ENCODE results near the gene TBX4. TPM values are rescaled to one million over a fixed set of nuclear protein-coding genes. Genes with fewer than 3 reads are reported as not detected.

Gene TBX4
- total RNA-seq, 1 experiment from 2014 or later: not detected

DNA sequence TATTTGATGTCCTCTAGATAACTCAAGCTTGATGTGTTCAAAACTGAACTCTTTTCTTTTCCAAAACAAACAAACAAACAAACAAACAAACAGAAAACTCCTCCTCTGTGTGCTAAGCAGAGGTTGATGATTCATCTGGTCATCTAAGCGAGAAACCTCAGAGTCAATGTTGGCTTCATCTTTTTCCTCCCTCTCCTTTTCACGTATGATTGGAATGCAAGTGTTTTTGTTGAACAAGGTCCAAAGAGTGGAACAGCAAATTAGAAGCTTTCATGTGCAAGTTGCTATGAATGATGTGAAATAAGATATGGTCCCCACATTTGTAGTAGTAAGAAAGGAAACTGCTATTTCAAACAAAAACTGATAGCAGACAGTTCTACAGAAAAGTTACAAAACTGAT is 52.5 kb downstream of the TBX4 start:
- H3T11ph ChIP-seq (ENCODE audit: low read length): no peak overlapping the region
- TF ChIP-seq, protein P1, sequence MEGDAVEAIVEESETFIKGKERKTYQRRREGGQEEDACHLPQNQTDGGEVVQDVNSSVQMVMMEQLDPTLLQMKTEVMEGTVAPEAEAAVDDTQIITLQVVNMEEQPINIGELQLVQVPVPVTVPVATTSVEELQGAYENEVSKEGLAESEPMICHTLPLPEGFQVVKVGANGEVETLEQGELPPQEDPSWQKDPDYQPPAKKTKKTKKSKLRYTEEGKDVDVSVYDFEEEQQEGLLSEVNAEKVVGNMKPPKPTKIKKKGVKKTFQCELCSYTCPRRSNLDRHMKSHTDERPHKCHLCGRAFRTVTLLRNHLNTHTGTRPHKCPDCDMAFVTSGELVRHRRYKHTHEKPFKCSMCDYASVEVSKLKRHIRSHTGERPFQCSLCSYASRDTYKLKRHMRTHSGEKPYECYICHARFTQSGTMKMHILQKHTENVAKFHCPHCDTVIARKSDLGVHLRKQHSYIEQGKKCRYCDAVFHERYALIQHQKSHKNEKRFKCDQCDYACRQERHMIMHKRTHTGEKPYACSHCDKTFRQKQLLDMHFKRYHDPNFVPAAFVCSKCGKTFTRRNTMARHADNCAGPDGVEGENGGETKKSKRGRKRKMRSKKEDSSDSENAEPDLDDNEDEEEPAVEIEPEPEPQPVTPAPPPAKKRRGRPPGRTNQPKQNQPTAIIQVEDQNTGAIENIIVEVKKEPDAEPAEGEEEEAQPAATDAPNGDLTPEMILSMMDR (conservative IDR thresholded peaks at IDR 0.05): no peak
- no peak overlapping the region for H3K27ac ChIP-seq (ENCODE audit: insufficient read length, low read depth, low read length)
- H3K9ac ChIP-seq (ENCODE audit: extremely low read depth, insufficient read length, low read length): no peak overlapping the region
- H3K27me3 ChIP-seq (ENCODE audit: insufficient read depth, low read length): no peaks in the 10 kb centered on the region
- no peak overlapping the region for H3K23ac ChIP-seq (ENCODE audit: insufficient read length, low read depth, low read length)
- H2BK12ac ChIP-seq (ENCODE audit: insufficient read length, low read depth, low read length): no peak overlapping the region
- Mint-ChIP-seq H3K9me3 (no peaks in the 10 kb centered on the region), H3K4me1 (peaks cover 0 to 5% of the 10 kb centered on the region in 2 experiments; a peak in 1 of 4 replicates), H3K36me3 (ENCODE audit: insufficient read depth in 1 of 3, low read depth in 3 of 3) (no peaks in the 10 kb centered on the region), H3K27ac (no peak overlapping the region), H3K4me3 (no peak overlapping the region), H3K27me3 (ENCODE audit: low read depth) (peaks cover 3% of the 10 kb centered on the region)
- no peaks in the 10 kb centered on the region for H3K9me3 ChIP-seq (ENCODE audit: control insufficient read depth, low read depth, low read length)
- H2BK20ac ChIP-seq (ENCODE audit: low read depth, low read length, poor library complexity, severe bottlenecking): no peak overlapping the region
- no peak overlapping the region for H2AFZ ChIP-seq (ENCODE audit: low read length)
- WGBS (ENCODE audit: extremely low coverage, insufficient read length, low lambda C conversion rate): no CpG with 5 or more reads among the region's 2 CpGs
- H4K20me1 ChIP-seq (ENCODE audit: control insufficient read depth, insufficient read depth, insufficient read length): no peaks in the 10 kb centered on the region
- no peak overlapping the region for H3K18ac ChIP-seq (ENCODE audit: insufficient read length, low read depth, low read length)
- H3K23me2 ChIP-seq (ENCODE audit: insufficient read length, low read depth, low read length, poor library complexity, severe bottlenecking): no peaks in the 10 kb centered on the region
- H3K4ac ChIP-seq (ENCODE audit: low read depth, low read length): no peak overlapping the region
- no peak overlapping the region for H3K14ac ChIP-seq (ENCODE audit: insufficient read depth, low read length)
- H3K79me1 ChIP-seq (ENCODE audit: insufficient read depth, low read depth, low read length, poor library complexity, severe bottlenecking): no peaks in the 10 kb centered on the region
- no peak overlapping the region for H2BK120ac ChIP-seq (ENCODE audit: low read depth, low read length, poor library complexity, severe bottlenecking)
- no peak overlapping the region for H2AK5ac ChIP-seq (ENCODE audit: insufficient read length, low read length)
- H4K91ac ChIP-seq (ENCODE audit: insufficient read length, low read depth, low read length): no peak overlapping the region
- H3K79me2 ChIP-seq (ENCODE audit: insufficient read depth, low read length): no peaks in the 10 kb centered on the region
- H3K56ac ChIP-seq (ENCODE audit: insufficient read length, low read depth, low read length): no peak overlapping the region
- H2BK15ac ChIP-seq (ENCODE audit: low read depth, low read length): no peak overlapping the region
- no peak overlapping the region for H4K5ac ChIP-seq (ENCODE audit: insufficient read length, low read depth, low read length)
- DNase-seq: no peak
- no peaks in the 10 kb centered on the region for H3K4me1 ChIP-seq (ENCODE audit: insufficient read depth, low read length)
- no peak overlapping the region for H4K8ac ChIP-seq (replicated peaks; ENCODE audit: insufficient read length, low read depth, low read length)
- H2BK5ac ChIP-seq (ENCODE audit: insufficient read length, low read length): no peak overlapping the region
- no peak overlapping the region for H3K4me2 ChIP-seq (ENCODE audit: insufficient read depth, insufficient read length, low read length)

Measured in H9 (cell line).